Panc1 (cell line): ENCODE results near the gene PPM1L. TPM values are rescaled to one million over a fixed set of nuclear protein-coding genes. Genes with fewer than 3 reads are reported as not detected.

Experiments
- ATAC-seq: fragments of 200-7000 bp; cut with Tn5 transposase; 2 replicates; pipeline ENCODE4 v1.9.1; 2020; ENCODE audit warnings: mild to moderate bottlenecking, moderate library complexity
- BruUV-seq: library from RNA; stranded (reverse); fragments of 400-500 nt; replicated peaks from 2 replicates; lab custom pipeline; 2021; lab: Mats Ljungman, UMichigan
- CTCF ChIA-PET: fragments of 300-600 bp; sonication (Branson Sonifier 250); formaldehyde crosslinking; loops from one replicate; lab custom pipeline; 2022; ENCODE audit warnings: antibody characterized with exemption; lab: Charles Lee
- POLR2A ChIA-PET: fragments of 300-600 bp; sonication (Branson Sonifier 250); formaldehyde crosslinking; loops from one replicate; lab custom pipeline; 2022; ENCODE audit warnings: antibody characterized with exemption; lab: Charles Lee
- DNase-seq: peaks from one replicate; pipeline ENCODE4 v3.0.0-alpha.2; 2010; ENCODE audit warnings: low read depth, low spot score
- H3K27ac ChIP-seq: 2 replicates; pipeline ENCODE4 v1.5.1; 2011; ENCODE audit warnings: mild to moderate bottlenecking, low read length, inconsistent platforms
- H3K27me3 ChIP-seq: fragments of 200-500 bp; sonication (Bioruptor generic); 2 replicates; pipeline ENCODE4 v1.6.0; 2014; ENCODE audit warnings: low read length, inconsistent platforms; ENCODE audit not compliant: control insufficient read depth, insufficient read depth
- H3K36me3 ChIP-seq: fragments of 200-500 bp; sonication (Bioruptor generic); 2 replicates; pipeline ENCODE4 v1.5.1; 2014; ENCODE audit warnings: inconsistent platforms, mild to moderate bottlenecking, low read length, moderate library complexity; ENCODE audit not compliant: control insufficient read depth, insufficient read depth
- H3K4me1 ChIP-seq: 2 replicates; pipeline ENCODE4 v1.5.1; 2011; ENCODE audit warnings: inconsistent platforms, mild to moderate bottlenecking, low read length, moderate library complexity; ENCODE audit not compliant: control insufficient read depth, insufficient read depth
- H3K4me3 ChIP-seq, 2 experiments: 2 replicates each; pipeline ENCODE4 v1.5.1; 2011 to 2012; ENCODE audit warnings: low read depth in 2 of 2, low read length in 2 of 2, mild to moderate bottlenecking in 2 of 2, inconsistent platforms in 1 of 2, moderate library complexity in 1 of 2
- H3K9me3 ChIP-seq: fragments of 200-500 bp; sonication (Bioruptor generic); 2 replicates; pipeline ENCODE4 v1.5.1; 2014; ENCODE audit warnings: low read depth, mild to moderate bottlenecking, inconsistent platforms, low read length, moderate library complexity; ENCODE audit not compliant: control insufficient read depth, insufficient read depth
- CTCF ChIP-seq: fragments of 450-650 bp; IDR thresholded peaks from 2 replicates; pipeline ENCODE4 v1.5.1; 2017; ENCODE audit warnings: mild to moderate bottlenecking
- POLR2AphosphoS5 ChIP-seq: IDR thresholded peaks from 2 replicates; pipeline ENCODE4 v1.6.1; 2012; ENCODE audit warnings: mild to moderate bottlenecking, low read depth, low read length, moderate library complexity
- SIN3A ChIP-seq: IDR thresholded peaks from 2 replicates; pipeline ENCODE4 v1.6.1; 2012; ENCODE audit warnings: low read depth, mild to moderate bottlenecking, low read length, moderate library complexity, borderline replicate concordance; ENCODE audit not compliant: insufficient read depth
- TCF7L2 ChIP-seq: IDR thresholded peaks from 2 replicates; pipeline ENCODE4 v1.6.1; 2011; ENCODE audit warnings: mild to moderate bottlenecking, low read depth, low read length, inconsistent platforms
- in situ Hi-C: cut with HindIII; loops from 2 replicates; pipeline ENCODE4 v1.10.0; 2016; ENCODE audit warnings: low sequenced_read_pairs, low pct_unique_long_range_greater_than_20kb
- intact Hi-C: fragments of 100-400 bp; cut with micrococcal nuclease; formaldehyde crosslinking; loops from one replicate; pipeline ENCODE4 v1.10.0; 2022; ENCODE audit not compliant: unreplicated experiment
- total RNA-seq: library from RNA; stranded (reverse); gene quantifications from one replicate; pipeline ENCODE4 v1.2.1, GENCODE V29; 2021; ENCODE audit not compliant: unreplicated experiment
- TF ChIP-seq, protein P1 (sequence below), 2 experiments: IDR thresholded peaks; 2 replicates each; pipeline ENCODE4 v1.6.1; 2011 to 2012; ENCODE audit warnings: low read depth in 2 of 2, control low read depth in 1 of 2, low read length in 1 of 2, mild to moderate bottlenecking in 1 of 2, moderate library complexity in 1 of 2; ENCODE audit not compliant: insufficient read depth in 1 of 2

Gene PPM1L
- total RNA-seq, 1 experiment from 2014 or later: 23.8 TPM

GRCh38 chr3:160968761-160969160, 212.7 kb downstream of the PPM1L start:
- in situ Hi-C loops: no loop called here

DNA sequence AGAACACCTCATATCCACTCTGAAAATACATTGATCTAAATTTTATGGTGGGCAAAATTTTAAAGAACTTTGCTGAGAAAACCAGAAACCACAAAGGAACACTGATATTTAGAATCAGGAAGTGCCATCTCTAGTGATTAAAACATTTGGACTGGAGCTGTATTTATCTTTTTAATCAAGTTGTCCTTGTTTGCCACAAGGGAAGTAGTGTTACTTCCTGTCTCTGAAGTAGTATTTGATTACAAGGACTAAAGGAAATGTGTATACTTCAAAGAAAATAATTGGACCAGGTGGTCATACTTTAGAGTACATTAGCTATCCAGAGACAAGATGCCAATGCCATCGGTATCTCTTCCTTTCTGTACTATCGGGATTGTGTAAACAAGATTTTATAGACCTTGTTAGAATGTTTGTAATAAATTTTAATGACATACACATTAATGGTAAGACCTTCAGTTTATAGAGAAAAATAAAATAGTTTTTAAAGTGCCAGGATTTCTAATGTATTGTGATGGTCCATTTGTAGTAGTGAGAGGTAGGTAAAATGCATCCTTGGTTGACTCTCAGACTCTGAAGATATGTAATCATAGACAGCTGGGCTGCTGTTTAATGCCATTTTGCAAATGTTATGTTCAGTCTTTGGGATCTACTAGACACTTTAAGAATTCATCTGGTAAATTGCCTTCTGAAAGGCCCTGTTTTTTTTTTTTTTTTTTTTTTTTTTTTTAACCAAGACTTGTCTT, 217.2 kb downstream of the PPM1L start:
- Histone ChIP-seq H3K9me3 (no peaks in the 10 kb centered on the region), H3K27ac (no peak overlapping the region), H3K27me3 (no peaks in the 10 kb centered on the region), H3K36me3 (no peaks in the 10 kb centered on the region), H3K4me3 (no peak overlapping the region), H3K4me1 (no peaks in the 10 kb centered on the region)
- TF ChIP-seq CTCF (no peak), SIN3A (no peak), TCF7L2 (no peak), POLR2AphosphoS5 (no peak)
- TF ChIP-seq, protein P1, sequence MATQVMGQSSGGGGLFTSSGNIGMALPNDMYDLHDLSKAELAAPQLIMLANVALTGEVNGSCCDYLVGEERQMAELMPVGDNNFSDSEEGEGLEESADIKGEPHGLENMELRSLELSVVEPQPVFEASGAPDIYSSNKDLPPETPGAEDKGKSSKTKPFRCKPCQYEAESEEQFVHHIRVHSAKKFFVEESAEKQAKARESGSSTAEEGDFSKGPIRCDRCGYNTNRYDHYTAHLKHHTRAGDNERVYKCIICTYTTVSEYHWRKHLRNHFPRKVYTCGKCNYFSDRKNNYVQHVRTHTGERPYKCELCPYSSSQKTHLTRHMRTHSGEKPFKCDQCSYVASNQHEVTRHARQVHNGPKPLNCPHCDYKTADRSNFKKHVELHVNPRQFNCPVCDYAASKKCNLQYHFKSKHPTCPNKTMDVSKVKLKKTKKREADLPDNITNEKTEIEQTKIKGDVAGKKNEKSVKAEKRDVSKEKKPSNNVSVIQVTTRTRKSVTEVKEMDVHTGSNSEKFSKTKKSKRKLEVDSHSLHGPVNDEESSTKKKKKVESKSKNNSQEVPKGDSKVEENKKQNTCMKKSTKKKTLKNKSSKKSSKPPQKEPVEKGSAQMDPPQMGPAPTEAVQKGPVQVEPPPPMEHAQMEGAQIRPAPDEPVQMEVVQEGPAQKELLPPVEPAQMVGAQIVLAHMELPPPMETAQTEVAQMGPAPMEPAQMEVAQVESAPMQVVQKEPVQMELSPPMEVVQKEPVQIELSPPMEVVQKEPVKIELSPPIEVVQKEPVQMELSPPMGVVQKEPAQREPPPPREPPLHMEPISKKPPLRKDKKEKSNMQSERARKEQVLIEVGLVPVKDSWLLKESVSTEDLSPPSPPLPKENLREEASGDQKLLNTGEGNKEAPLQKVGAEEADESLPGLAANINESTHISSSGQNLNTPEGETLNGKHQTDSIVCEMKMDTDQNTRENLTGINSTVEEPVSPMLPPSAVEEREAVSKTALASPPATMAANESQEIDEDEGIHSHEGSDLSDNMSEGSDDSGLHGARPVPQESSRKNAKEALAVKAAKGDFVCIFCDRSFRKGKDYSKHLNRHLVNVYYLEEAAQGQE (IDR thresholded peaks at IDR 0.05; ENCODE audit: insufficient read depth in 1 of 2, low read depth in 2 of 2, low read length in 1 of 2): no peak
- no TSS peak for BruUV-seq
- intact Hi-C loops (no loop called here), in situ Hi-C loops (no loop called here)
- DNase-seq (no peak), ATAC-seq (no peak)
- ChIA-PET CTCF (no interaction called here), POLR2A (no interaction called here)

More at GRCh38 chr3:160968761-160969160, 212.7 kb downstream of the PPM1L start:
- no peak overlapping the region for H3K4me3 ChIP-seq
- H3K4me1 ChIP-seq: no peaks in the 10 kb centered on the region
- no peaks in the 10 kb centered on the region for H3K27me3 ChIP-seq
- ATAC-seq (peak; percentile 51; the same call in 1 of the 2 replicates), DNase-seq (no peak)
- ChIA-PET POLR2A (no interaction called here), CTCF (interaction anchor here (0.9 kb wide), 1 partner anchor 12 kb away, joined by 3 read pairs; no protein-coding TSS in a partner anchor)
- no peaks in the 10 kb centered on the region for H3K9me3 ChIP-seq
- intact Hi-C loops: loop anchor here (10.0 kb wide), 1 partner anchor 236 kb away; no protein-coding TSS in a partner anchor
- no peaks in the 10 kb centered on the region for H3K36me3 ChIP-seq
- TF ChIP-seq SIN3A: no peak
- no TSS peak for BruUV-seq
- H3K27ac ChIP-seq: no peak overlapping the region

DNA sequence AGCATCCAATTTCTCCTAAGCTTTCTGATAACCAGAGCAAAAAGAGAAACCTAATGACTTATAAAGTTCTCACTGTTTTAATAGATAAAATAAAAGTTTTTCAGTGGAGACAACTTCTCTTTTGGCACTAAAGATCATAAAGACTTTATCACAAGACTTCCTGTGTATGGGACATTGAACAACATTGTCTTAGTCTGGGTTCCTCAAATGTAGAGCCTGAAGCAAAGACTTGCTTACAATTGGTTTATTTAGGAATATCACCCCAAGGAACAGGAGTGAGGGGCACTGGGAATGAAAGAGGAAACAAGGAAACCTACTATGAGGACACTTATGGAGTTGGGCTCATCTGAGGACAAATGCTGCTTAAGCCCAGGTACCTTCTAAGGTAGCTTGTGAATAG, 221.7 kb downstream of the PPM1L start:
- BruUV-seq: no TSS peak
- in situ Hi-C loops: no loop called here
- intact Hi-C loops: no loop called here
- H3K36me3 ChIP-seq: no peaks in the 10 kb centered on the region
- H3K27ac ChIP-seq: no peak overlapping the region
- ATAC-seq (no peak), DNase-seq (no peak)
- H3K27me3 ChIP-seq: no peaks in the 10 kb centered on the region
- H3K9me3 ChIP-seq: peaks cover 2% of the 10 kb centered on the region; the same call in 1 of the 2 replicates
- no peaks in the 10 kb centered on the region for H3K4me1 ChIP-seq
- ChIA-PET CTCF (no interaction called here), POLR2A (interaction anchor here (0.6 kb wide), 1 partner anchor 115 kb away, joined by 6 read pairs; no protein-coding TSS in a partner anchor)
- no peak overlapping the region for H3K4me3 ChIP-seq
- TF ChIP-seq POLR2AphosphoS5: no peak
- no peak for TF ChIP-seq SIN3A
- TF ChIP-seq CTCF: no peak
- TF ChIP-seq, protein P1 (IDR thresholded peaks at IDR 0.05; ENCODE audit: insufficient read depth in 1 of 2, low read depth in 2 of 2, low read length in 1 of 2): no peak
- no peak for TF ChIP-seq TCF7L2
